GM12865 (cell line): ENCODE measurements around the gene CUTC.

Experiments used
- DNase-seq: peaks from one replicate; pipeline ENCODE4 v3.0.0; 2010; ENCODE audit warnings: low read depth
- H3K4me3 ChIP-seq: 2 replicates; pipeline ENCODE4 v1.5.1; 2011; ENCODE audit warnings: mild to moderate bottlenecking, low read depth, low read length, control low read depth
- CTCF ChIP-seq: IDR thresholded peaks from 2 replicates; pipeline ENCODE4 v1.5.1; 2011; ENCODE audit warnings: low read length, control low read depth, low read depth, inconsistent platforms; ENCODE audit not compliant: insufficient read depth; ENCODE audit errors: missing control alignments

Gene CUTC

GRCh38 chr10:99758211-99758891 lies 26.3 kb downstream of the CUTC start:
- no peak for TF ChIP-seq CTCF
- no peak overlapping the region for H3K4me3 ChIP-seq
- DNase-seq, result no peak

GRCh38 chr10:99760321-99760720 lies 28.3 kb downstream of the CUTC start:
- DNase-seq, result no peak
- no peak overlapping the region for H3K4me3 ChIP-seq
- no peak for TF ChIP-seq CTCF

- TF ChIP-seq CTCF, result no peak
- DNase-seq, result no peak
- H3K4me3 ChIP-seq, result no peak overlapping the region
Observed at GRCh38 chr10:99761365-99761764, 29.3 kb downstream of the CUTC start.

- TF ChIP-seq CTCF, result no peak
- H3K4me3 ChIP-seq, result no peak overlapping the region
- peak; percentile 25 for DNase-seq
Observed at GRCh38 chr10:99765672-99766301, 33.8 kb downstream of the CUTC start.

GRCh38 chr10:99766302-99766681 lies 34.3 kb downstream of the CUTC start:
- DNase-seq, result peak; percentile 78
- TF ChIP-seq CTCF, result no peak
- H3K4me3 ChIP-seq, result no peak overlapping the region

GRCh38 chr10:99767901-99768300 lies 35.9 kb downstream of the CUTC start:
- TF ChIP-seq CTCF, result no peak
- DNase-seq, result no peak
- no peak overlapping the region for H3K4me3 ChIP-seq

GRCh38 chr10:99768556-99768955 lies 36.5 kb downstream of the CUTC start:
- H3K4me3 ChIP-seq, result no peak overlapping the region
- no peak for TF ChIP-seq CTCF
- DNase-seq, result no peak
